Endothelial cell (in vitro differentiated cells): ENCODE results near the gene ADPRS. TPM values are rescaled to one million over a fixed set of nuclear protein-coding genes. Genes with fewer than 3 reads are reported as not detected.

Source experiments
- DNase-seq: peaks from one replicate; pipeline ENCODE4 v3.0.0; 2021; ENCODE audit warnings: low spot score
- H3K27ac Mint-ChIP-seq: one replicate; pipeline ENCODE4 v1.8.0; 2021; ENCODE audit warnings: mixed read lengths, inconsistent platforms; ENCODE audit not compliant: unreplicated experiment
- H3K27me3 Mint-ChIP-seq: one replicate; pipeline ENCODE4 v1.8.0; 2021; ENCODE audit warnings: mild to moderate bottlenecking, moderate library complexity, mixed read lengths, inconsistent platforms; ENCODE audit not compliant: unreplicated experiment
- H3K36me3 Mint-ChIP-seq: one replicate; pipeline ENCODE4 v1.8.0; 2021; ENCODE audit warnings: mild to moderate bottlenecking, low read depth, mixed read lengths, inconsistent platforms; ENCODE audit not compliant: unreplicated experiment
- H3K4me1 Mint-ChIP-seq: one replicate; pipeline ENCODE4 v1.8.0; 2021; ENCODE audit warnings: mild to moderate bottlenecking, mixed read lengths, inconsistent platforms; ENCODE audit not compliant: unreplicated experiment
- H3K4me3 Mint-ChIP-seq: one replicate; pipeline ENCODE4 v1.8.0; 2021; ENCODE audit warnings: mild to moderate bottlenecking, mixed read lengths, inconsistent platforms; ENCODE audit not compliant: unreplicated experiment
- H3K9me3 Mint-ChIP-seq: one replicate; pipeline ENCODE4 v1.8.0; 2021; ENCODE audit warnings: mixed read lengths, inconsistent platforms; ENCODE audit not compliant: unreplicated experiment
- CTCF ChIP-seq: fragments of 200-600 bp; sonication (generic); IDR thresholded peaks from one replicate; pipeline ENCODE4 v1.5.0; 2021; ENCODE audit warnings: antibody characterized with exemption; ENCODE audit not compliant: unreplicated experiment
- total RNA-seq: library from RNA; stranded (reverse); fragmentation: NEBNext Ultra II Directional; extraction: Animal tissue kit (Norgen Biotek cat#: 25700); gene quantifications from one replicate; pipeline ENCODE4 v1.2.1, GENCODE V29; 2021; ENCODE audit not compliant: unreplicated experiment

The ADPRS gene
- total RNA-seq, 1 donor from 2014 or later = 24.2 TPM

- TF ChIP-seq CTCF = no peak
- peaks cover 18% of the 10 kb centered on the region for H3K27me3 Mint-ChIP-seq
- no peaks in the 10 kb centered on the region for H3K9me3 Mint-ChIP-seq
- no peak overlapping the region for H3K4me3 Mint-ChIP-seq
- no peak overlapping the region for H3K27ac Mint-ChIP-seq
- peaks cover 10% of the 10 kb centered on the region for H3K4me1 Mint-ChIP-seq
- no peak for DNase-seq
- peaks cover 10% of the 10 kb centered on the region for H3K36me3 Mint-ChIP-seq
These were observed 2.4 kb downstream of the ADPRS start for GRCh38 chr1:36091141-36091540.

GRCh38 chr1:36091698-36092097, 3.0 kb downstream of the ADPRS start:
- Mint-ChIP-seq H3K27ac (no peak overlapping the region), H3K4me3 (no peak overlapping the region), H3K4me1 (peaks cover 10% of the 10 kb centered on the region), H3K36me3 (peaks cover 10% of the 10 kb centered on the region), H3K27me3 (peaks cover 21% of the 10 kb centered on the region), H3K9me3 (no peaks in the 10 kb centered on the region)
- no peak for DNase-seq
- TF ChIP-seq CTCF = no peak

- H3K27ac Mint-ChIP-seq = no peak overlapping the region
- peaks cover 10% of the 10 kb centered on the region for H3K36me3 Mint-ChIP-seq
- H3K27me3 Mint-ChIP-seq = peaks cover 15% of the 10 kb centered on the region
- peak overlapping the region; percentile 59 for H3K4me3 Mint-ChIP-seq
- DNase-seq = no peak
- H3K9me3 Mint-ChIP-seq = no peaks in the 10 kb centered on the region
- no peak for TF ChIP-seq CTCF
- H3K4me1 Mint-ChIP-seq = peaks cover 7% of the 10 kb centered on the region
These were observed 3.6 kb downstream of the ADPRS start for GRCh38 chr1:36092166-36092797.

- H3K27me3 Mint-ChIP-seq = peaks cover 12% of the 10 kb centered on the region
- H3K4me1 Mint-ChIP-seq = peaks cover 7% of the 10 kb centered on the region
- no peaks in the 10 kb centered on the region for H3K9me3 Mint-ChIP-seq
- no peak overlapping the region for H3K27ac Mint-ChIP-seq
- TF ChIP-seq CTCF = no peak
- H3K36me3 Mint-ChIP-seq = peaks cover 10% of the 10 kb centered on the region
- DNase-seq = no peak
- H3K4me3 Mint-ChIP-seq = no peak overlapping the region
These were observed 4.1 kb downstream of the ADPRS start for GRCh38 chr1:36092798-36093185.

- H3K9me3 Mint-ChIP-seq = no peaks in the 10 kb centered on the region
- H3K27me3 Mint-ChIP-seq = peaks cover 12% of the 10 kb centered on the region
- H3K36me3 Mint-ChIP-seq = peaks cover 10% of the 10 kb centered on the region
- no peak overlapping the region for H3K4me3 Mint-ChIP-seq
- no peak for TF ChIP-seq CTCF
- no peak for DNase-seq
- peaks cover 7% of the 10 kb centered on the region for H3K4me1 Mint-ChIP-seq
- H3K27ac Mint-ChIP-seq = no peak overlapping the region
These were observed 4.5 kb downstream of the ADPRS start for GRCh38 chr1:36093226-36093625.
